Measurements from ENCODE around the gene C1QTNF6.

GRCh38 chr22:37194750-37195149 lies 6.7 kb upstream of the C1QTNF6 start:
- TF ChIP-seq, protein P1, sequence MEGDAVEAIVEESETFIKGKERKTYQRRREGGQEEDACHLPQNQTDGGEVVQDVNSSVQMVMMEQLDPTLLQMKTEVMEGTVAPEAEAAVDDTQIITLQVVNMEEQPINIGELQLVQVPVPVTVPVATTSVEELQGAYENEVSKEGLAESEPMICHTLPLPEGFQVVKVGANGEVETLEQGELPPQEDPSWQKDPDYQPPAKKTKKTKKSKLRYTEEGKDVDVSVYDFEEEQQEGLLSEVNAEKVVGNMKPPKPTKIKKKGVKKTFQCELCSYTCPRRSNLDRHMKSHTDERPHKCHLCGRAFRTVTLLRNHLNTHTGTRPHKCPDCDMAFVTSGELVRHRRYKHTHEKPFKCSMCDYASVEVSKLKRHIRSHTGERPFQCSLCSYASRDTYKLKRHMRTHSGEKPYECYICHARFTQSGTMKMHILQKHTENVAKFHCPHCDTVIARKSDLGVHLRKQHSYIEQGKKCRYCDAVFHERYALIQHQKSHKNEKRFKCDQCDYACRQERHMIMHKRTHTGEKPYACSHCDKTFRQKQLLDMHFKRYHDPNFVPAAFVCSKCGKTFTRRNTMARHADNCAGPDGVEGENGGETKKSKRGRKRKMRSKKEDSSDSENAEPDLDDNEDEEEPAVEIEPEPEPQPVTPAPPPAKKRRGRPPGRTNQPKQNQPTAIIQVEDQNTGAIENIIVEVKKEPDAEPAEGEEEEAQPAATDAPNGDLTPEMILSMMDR (IDR thresholded peaks at IDR 0.05) = no peak
- no peak for TF ChIP-seq POLR2A (IDR thresholded peaks at IDR 0.05)

Measured in thyroid gland (tissue), 4 donors.